GM19468 (cell line): ENCODE data around the gene TVP23C.
A peak's percentile ranks its signal among the peaks of the same experiment; 100 is the strongest.
"Not testable (repeated sequence)": the region's sequence is repeated elsewhere in the genome, so short reads cannot be mapped to it uniquely, and the experiment has no call there.

ENCODE experiments used
- ATAC-seq: cut with Tn5 transposase; IDR thresholded peaks from one replicate; pipeline ENCODE4 v1.9.1; 2021; ENCODE audit warnings: mild to moderate bottlenecking, moderate library complexity, moderate number of reproducible peaks; ENCODE audit not compliant: unreplicated experiment; ENCODE audit errors: extremely low read depth

Gene TVP23C

GRCh38 chr17:15563375-15563857 lies at the start of gene TVP23C:
TSS of gene TVP23C (minus strand) at chr17:15563483. CDS start at chr17:15563448, 35 bp downstream.
- ATAC-seq: peak; percentile 66

DNA sequence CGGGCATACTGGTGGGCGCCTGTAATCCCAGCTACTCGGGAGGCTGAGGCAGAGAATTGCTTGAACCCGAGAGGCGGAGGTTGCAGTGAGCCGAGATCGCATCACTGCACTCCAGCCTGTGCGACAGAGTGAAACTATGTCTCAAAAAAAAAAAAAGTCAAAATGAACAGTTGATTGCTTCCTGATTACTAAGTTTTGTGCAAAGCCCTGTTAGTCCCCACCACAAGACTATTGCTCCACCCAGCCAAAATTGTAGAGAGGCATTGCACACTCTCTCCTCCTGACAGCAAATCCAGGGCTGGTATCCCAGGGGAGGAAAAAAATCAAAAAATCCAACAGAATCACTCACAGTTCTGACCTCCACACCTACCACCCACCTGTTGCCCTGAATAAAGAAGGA lies 29.7 kb upstream of the TVP23C start:
- not testable (repeated sequence) for ATAC-seq

GRCh38 chr17:15591986-15592385 lies 28.7 kb upstream of the TVP23C start:
- ATAC-seq: not testable (repeated sequence)

GRCh38 chr17:15590844-15591243 lies 27.6 kb upstream of the TVP23C start:
- ATAC-seq: not testable (repeated sequence)

- peak; percentile 66 for ATAC-seq
Measured at GRCh38 chr17:15589544-15590536, 26.6 kb upstream of the TVP23C start.

- not testable (repeated sequence) for ATAC-seq
Measured at GRCh38 chr17:15588017-15588416, 24.7 kb upstream of the TVP23C start.

- not testable (repeated sequence) for ATAC-seq
Measured at GRCh38 chr17:15583313-15583712, 20.0 kb upstream of the TVP23C start.

- not testable (repeated sequence) for ATAC-seq
Measured at GRCh38 chr17:15581462-15581861, 18.2 kb upstream of the TVP23C start.

DNA sequence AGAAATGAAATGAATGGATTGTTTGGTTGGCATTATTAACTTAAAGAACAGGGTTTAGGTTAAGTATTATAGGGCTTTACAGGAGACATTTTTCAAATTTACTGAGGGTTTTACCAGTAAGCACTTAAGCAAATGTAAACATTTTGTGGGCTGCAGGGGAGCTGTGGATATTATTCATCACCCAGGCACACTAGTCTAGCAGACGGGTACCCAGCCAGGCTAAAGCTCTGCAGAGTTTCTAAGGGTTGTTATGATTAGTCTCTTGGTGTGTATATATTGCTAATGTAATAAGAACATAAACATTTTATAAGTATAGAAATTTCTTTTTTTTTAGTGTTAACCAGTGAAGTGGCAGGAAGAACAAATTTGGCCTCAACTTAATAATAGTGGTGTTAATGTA lies 13.6 kb upstream of the TVP23C start:
- not testable (repeated sequence) for ATAC-seq

DNA sequence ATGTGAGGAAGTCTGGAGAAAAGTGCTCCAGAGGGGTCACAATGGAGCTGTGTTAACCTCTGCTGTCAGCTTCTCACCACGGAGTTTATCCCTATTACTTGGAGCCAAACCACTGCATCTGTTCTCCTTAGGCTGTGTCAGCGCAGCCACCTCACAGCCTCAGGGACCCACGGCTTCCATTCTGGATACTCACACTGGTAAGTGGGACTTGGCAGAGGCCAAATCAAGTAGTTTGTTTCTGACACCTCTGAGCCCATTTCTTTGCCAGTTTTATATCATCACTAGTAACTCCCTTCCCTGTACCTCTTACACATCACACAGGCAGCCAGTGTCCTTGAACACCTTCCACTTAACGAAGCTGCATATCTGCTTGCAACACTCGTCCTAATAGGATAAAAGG lies 11.4 kb upstream of the TVP23C start:
- not testable (repeated sequence) for ATAC-seq

- ATAC-seq: not testable (repeated sequence)
Measured at GRCh38 chr17:15573870-15574269, 10.6 kb upstream of the TVP23C start.

DNA sequence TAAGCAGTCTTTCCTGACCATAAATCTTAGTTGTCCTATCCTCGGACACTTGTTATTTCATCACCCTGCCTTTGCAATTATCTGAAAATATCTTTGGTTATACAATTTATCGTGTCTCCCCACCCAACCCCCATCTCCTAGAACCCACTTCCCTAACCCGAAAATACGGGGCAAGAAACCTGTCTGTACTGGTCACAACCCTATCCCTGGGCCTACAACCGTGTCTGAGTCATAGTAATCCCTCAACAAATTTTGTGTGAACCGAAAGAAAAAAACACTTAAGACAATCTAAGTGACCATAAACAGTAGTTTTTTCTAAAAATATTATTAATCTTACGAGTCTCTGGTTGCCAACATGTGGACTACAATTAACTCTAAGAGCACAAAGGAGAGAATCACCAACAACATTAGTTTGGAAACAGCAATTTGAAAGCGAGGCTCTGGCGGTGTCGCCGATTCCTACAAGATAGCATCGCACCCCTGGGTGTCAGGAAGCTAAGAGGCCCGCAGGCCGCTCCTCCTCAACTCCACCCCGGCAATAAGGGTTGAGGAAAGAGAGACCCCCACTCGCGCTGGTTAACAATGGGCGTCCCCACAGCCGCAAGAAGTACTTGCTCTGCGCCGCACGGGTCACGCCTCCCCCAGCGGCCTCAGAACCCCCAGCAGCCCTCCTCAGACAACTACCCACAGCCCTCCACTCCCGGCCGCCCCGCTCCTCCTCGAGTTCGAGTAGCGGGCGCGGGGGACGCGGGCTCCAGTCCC lies 489 bp downstream of the TVP23C start:
- ATAC-seq: peak; percentile 6

DNA sequence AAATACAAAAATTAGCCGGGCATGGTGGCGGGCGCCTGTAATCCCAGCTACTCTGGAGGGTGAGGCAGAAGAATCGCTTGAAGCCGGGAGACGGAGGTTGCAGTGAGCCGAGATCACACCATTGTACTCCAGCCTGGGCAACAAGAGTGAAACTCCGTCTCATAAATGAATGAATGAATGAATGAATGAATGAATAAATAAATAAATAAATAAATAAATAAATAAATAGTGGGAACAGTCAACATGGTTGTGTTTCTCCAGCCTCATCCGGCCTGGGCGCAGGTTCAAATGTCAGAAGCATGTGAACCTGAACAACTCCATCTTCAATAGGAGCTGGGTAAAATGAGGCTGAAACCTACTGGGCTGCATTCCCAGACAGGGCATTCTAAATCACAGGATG lies 1.8 kb downstream of the TVP23C start:
- ATAC-seq: not testable (repeated sequence)

GRCh38 chr17:15558403-15559105 lies 4.7 kb downstream of the TVP23C start:
- not testable (repeated sequence) for ATAC-seq

GRCh38 chr17:15557334-15557832 lies 5.9 kb downstream of the TVP23C start:
- not testable (repeated sequence) for ATAC-seq

DNA sequence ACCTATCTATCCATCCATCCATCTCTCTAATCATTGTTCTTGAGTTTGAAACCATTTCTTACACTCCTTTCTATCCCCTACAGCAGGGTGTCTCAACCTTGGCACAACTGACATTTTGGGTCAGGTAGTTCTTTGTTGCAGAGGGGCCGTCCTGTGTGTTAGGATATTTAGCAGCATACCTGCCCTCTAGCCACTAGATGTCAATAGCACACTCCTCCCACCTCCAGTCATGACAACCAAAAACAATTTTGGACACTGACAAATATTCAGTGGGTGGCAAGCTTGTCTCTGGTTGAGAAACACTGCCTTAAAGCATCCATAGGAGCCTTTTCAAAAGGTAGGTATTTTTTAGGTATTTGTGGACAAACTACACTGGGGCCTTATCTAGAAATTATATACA lies 10.4 kb downstream of the TVP23C start:
- ATAC-seq: not testable (repeated sequence)

GRCh38 chr17:15549552-15549951 lies 13.7 kb downstream of the TVP23C start:
- not testable (repeated sequence) for ATAC-seq

DNA sequence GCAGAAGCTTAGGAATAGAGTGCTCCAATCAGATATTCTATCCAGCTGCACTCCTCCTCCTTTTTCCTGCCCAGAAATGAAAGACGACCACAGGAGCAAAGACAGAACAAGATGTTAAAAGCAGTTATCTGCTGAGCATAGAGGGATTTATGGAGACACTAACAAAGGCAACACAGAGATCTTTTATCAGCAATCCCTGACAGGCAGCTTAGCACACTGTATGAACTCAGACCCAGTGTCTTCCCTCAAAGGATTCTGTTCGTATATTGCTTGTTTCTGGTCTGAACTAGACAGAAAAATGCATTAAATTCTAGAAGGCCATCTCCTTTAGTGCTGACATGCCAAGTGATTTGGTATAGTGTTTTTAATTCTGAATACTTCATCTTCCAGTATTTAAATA lies 16.7 kb downstream of the TVP23C start:
- ATAC-seq: not testable (repeated sequence)

DNA sequence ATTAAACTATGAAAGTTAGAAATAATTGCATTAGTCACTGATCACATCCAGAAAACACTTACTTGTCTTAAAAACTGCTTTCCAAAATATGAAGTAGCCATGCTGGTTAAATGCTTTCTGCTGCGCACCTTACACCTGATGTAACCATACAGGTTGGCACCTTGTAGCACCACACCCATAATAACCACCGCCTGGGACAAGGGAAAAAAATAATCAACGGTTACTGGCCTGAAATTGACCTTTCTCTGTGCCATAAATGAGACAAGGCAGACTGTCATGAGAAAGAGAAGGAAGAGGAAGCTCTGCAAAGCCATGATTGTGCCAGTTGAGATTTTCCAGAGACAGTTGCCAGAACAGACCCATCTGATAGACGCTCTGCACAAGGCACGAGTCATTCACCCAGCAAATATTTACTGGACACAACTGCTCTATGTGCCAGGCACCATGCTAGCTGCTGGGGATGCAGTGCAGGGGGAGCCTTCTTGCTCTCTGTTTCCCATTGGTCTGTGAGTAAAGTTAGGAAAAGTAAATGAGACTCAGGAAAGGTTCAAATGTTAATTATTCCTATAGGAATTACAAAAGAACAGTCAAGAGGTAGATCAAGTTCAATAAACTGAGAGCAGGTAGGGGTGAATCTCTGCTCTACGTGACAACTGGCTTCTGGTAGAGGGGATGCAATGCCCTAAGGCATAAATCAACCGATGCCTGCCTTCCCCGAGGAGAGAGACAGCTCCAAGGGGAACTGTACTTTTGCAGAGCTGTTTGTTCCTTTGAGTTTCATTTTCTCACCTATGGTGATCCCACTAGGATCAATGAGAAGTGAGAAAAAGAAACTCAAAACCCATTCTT lies 22.7 kb downstream of the TVP23C start:
- not testable (repeated sequence) for ATAC-seq
